GM18858 (cell line): ENCODE data around the gene PON3.

ENCODE experiments used
- ATAC-seq: cut with Tn5 transposase; IDR thresholded peaks from one replicate; pipeline ENCODE4 v1.9.1; 2021; ENCODE audit not compliant: unreplicated experiment

PON3 gene

DNA sequence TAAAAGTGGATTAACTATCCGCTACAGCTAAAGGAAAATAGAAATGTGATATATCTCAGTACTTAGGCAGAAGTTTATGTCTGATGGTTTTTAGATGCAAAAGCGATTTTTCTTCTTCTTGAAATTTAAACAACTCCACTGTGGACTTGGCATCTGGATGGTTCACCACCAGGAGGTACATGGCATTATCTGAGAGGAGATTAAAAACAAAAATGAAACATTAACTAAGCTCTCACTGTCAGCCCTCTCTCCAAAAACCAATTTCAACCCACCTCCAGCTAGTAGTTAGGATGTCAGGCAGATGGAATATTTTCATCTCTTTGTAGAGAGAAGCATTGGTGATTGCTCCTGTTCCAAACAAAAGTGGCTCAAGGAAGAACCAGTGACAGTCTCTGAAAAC lies 84.8 kb downstream of the PON3 start:
- ATAC-seq: no peak

GRCh38 chr7:95309951-95310350 lies 86.2 kb downstream of the PON3 start:
- ATAC-seq: no peak
